ENCODE measurements around the gene UCP3. TPM values are rescaled to one million over a fixed set of nuclear protein-coding genes. Genes with fewer than 3 reads are reported as not detected.
A peak's percentile ranks its signal among the peaks of the same experiment; 100 is the strongest.

Gene UCP3
- total RNA-seq, 1 donor from 2014 or later: 1.8 TPM

DNA sequence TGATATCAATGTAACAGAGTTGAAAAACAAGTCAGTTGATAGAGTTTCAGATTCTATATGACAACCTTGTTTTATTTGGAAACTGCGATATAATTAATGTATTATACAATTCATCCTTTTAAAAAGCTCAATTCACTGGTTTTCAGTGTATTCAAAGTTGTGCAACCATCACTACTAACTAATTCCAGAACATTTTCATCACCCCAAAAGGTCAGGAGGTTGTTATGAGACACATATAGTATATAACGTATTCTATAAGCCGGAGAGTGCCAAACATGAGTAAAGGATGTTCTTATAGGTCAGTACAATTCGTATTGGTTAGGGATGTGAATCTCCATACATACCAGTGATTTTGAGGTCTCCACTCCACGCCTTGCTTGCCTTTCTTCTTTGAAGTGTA is 40.1 kb upstream of the UCP3 start:
- Mint-ChIP-seq H3K4me3 (ENCODE audit: unreplicated experiment) (no peak overlapping the region), H3K4me1 (ENCODE audit: unreplicated experiment) (no peaks in the 10 kb centered on the region), H3K36me3 (ENCODE audit: unreplicated experiment) (peaks cover 18% of the 10 kb centered on the region), H3K9me3 (ENCODE audit: unreplicated experiment) (no peaks in the 10 kb centered on the region), H3K27me3 (ENCODE audit: unreplicated experiment) (no peaks in the 10 kb centered on the region), H3K27ac (ENCODE audit: unreplicated experiment) (no peak overlapping the region)
- TF ChIP-seq CTCF (IDR thresholded peaks at IDR 0.05): no peak
- no peak for DNase-seq (ENCODE audit: extremely low spot score, unreplicated experiment)

DNA sequence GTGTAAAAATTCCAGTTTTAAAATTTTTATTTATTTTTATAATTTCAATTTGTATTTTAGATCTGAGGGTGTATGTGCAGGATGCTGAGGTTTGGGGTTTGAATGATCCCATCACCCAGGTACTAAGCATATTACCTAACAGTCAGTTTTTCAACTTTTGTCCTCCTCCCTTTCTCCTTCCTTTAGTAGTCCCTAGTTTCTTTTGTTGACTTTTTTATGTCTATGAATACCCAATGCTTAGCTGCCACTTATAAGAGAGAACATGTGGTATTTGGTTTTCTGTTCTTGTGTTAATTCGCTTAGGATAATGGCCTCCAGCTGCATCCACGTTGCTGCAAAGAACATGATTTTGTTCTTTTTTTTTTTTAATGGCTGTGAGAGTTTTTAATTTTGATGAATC is 35.7 kb upstream of the UCP3 start:
- no peaks in the 10 kb centered on the region for H3K4me1 Mint-ChIP-seq (ENCODE audit: unreplicated experiment)
- no peak overlapping the region for H3K4me3 Mint-ChIP-seq (ENCODE audit: unreplicated experiment)
- H3K9me3 Mint-ChIP-seq (ENCODE audit: unreplicated experiment): no peaks in the 10 kb centered on the region
- TF ChIP-seq CTCF (IDR thresholded peaks at IDR 0.05): no peak
- H3K27ac Mint-ChIP-seq (ENCODE audit: unreplicated experiment): no peak overlapping the region
- no peak for DNase-seq (ENCODE audit: extremely low spot score, unreplicated experiment)
- H3K27me3 Mint-ChIP-seq (ENCODE audit: unreplicated experiment): no peaks in the 10 kb centered on the region
- peaks cover 20% of the 10 kb centered on the region for H3K36me3 Mint-ChIP-seq (ENCODE audit: unreplicated experiment)

DNA sequence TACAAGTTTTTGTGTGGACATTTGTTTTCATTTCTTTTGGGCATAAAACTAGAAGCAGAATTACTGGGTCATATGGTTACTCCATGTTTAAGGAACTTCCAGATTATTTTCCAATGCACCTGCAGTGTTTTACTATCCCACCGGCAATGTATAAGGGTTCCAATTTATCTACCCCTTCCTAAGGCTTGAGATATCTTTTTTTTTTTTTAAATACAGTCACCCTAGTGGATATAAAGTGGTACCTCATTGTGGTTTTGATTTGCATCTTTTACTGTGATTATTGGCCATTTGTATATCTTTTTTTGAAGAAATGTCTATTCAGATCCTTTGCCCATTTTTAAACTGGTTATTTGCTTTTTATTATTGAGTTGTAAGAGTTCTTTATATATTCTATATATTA is 34.6 kb upstream of the UCP3 start:
- DNase-seq (ENCODE audit: extremely low spot score, unreplicated experiment): no peak
- no peak for TF ChIP-seq CTCF (IDR thresholded peaks at IDR 0.05)
- Mint-ChIP-seq H3K4me1 (ENCODE audit: unreplicated experiment) (no peaks in the 10 kb centered on the region), H3K4me3 (ENCODE audit: unreplicated experiment) (no peak overlapping the region), H3K36me3 (ENCODE audit: unreplicated experiment) (peaks cover 21% of the 10 kb centered on the region), H3K27me3 (ENCODE audit: unreplicated experiment) (no peaks in the 10 kb centered on the region), H3K27ac (ENCODE audit: unreplicated experiment) (no peak overlapping the region), H3K9me3 (ENCODE audit: unreplicated experiment) (no peaks in the 10 kb centered on the region)

DNA sequence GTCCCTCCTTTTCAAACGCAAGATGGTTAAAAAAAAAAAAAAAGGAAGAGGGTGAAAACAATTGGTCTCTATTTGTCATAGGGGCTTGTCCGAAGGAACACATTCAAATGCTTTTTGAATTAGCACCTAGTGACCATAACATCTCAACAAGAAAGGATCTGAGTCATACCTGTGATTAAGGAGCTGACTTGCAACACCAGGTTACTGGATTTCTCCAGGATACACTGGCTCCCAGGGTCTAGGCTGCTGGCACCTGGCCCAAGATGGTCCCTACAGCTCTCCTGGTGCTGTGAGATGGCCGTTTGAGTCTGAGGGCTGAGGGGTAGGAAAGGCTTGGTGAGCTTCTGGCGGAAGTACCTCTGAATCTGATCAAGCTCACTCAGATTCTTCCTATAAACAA is 28.4 kb upstream of the UCP3 start:
- H3K27me3 Mint-ChIP-seq (ENCODE audit: unreplicated experiment): no peaks in the 10 kb centered on the region
- no peak overlapping the region for H3K27ac Mint-ChIP-seq (ENCODE audit: unreplicated experiment)
- no peak for TF ChIP-seq CTCF (IDR thresholded peaks at IDR 0.05)
- DNase-seq (ENCODE audit: extremely low spot score, unreplicated experiment): no peak
- H3K36me3 Mint-ChIP-seq (ENCODE audit: unreplicated experiment): peaks cover 44% of the 10 kb centered on the region
- no peaks in the 10 kb centered on the region for H3K9me3 Mint-ChIP-seq (ENCODE audit: unreplicated experiment)
- peaks cover 4% of the 10 kb centered on the region for H3K4me1 Mint-ChIP-seq (ENCODE audit: unreplicated experiment)
- H3K4me3 Mint-ChIP-seq (ENCODE audit: unreplicated experiment): no peak overlapping the region

DNA sequence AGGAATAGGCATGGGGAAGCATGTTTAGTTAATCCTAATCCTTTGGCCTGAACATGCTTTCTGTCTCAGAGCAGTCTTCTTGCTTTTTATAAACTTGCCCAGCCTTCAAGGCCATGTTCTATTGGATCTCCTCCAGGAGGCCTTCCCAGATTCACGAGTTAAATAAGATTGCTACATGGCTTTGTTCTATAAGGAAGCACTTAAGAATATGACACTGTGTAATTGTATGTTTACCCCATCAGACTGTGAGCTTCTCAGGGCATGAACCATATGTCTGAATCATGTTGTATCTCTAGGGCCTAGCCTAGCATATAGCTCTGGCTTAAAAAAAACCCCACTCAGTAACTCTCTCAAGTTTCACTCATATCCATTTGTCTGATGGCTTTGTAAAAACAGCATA is 26.4 kb upstream of the UCP3 start:
- DNase-seq (ENCODE audit: extremely low spot score, unreplicated experiment): no peak

More for the DNA sequence above, 26.4 kb upstream of the UCP3 start:
- Mint-ChIP-seq H3K27ac (ENCODE audit: unreplicated experiment) (peak overlapping the region; percentile 68), H3K9me3 (ENCODE audit: unreplicated experiment) (no peaks in the 10 kb centered on the region), H3K36me3 (ENCODE audit: unreplicated experiment) (peaks cover 40% of the 10 kb centered on the region), H3K4me1 (ENCODE audit: unreplicated experiment) (peaks cover 4% of the 10 kb centered on the region), H3K27me3 (ENCODE audit: unreplicated experiment) (no peaks in the 10 kb centered on the region), H3K4me3 (ENCODE audit: unreplicated experiment) (no peak overlapping the region)
- no peak for TF ChIP-seq CTCF (IDR thresholded peaks at IDR 0.05)

All from osteocyte (in vitro differentiated cells).